HG03460 (cell line): ENCODE results near the gene GSE1.

ENCODE experiments used
- ATAC-seq: cut with Tn5 transposase; IDR thresholded peaks from one replicate; pipeline ENCODE4 v1.9.1; 2021; ENCODE audit not compliant: unreplicated experiment

The GSE1 gene

DNA sequence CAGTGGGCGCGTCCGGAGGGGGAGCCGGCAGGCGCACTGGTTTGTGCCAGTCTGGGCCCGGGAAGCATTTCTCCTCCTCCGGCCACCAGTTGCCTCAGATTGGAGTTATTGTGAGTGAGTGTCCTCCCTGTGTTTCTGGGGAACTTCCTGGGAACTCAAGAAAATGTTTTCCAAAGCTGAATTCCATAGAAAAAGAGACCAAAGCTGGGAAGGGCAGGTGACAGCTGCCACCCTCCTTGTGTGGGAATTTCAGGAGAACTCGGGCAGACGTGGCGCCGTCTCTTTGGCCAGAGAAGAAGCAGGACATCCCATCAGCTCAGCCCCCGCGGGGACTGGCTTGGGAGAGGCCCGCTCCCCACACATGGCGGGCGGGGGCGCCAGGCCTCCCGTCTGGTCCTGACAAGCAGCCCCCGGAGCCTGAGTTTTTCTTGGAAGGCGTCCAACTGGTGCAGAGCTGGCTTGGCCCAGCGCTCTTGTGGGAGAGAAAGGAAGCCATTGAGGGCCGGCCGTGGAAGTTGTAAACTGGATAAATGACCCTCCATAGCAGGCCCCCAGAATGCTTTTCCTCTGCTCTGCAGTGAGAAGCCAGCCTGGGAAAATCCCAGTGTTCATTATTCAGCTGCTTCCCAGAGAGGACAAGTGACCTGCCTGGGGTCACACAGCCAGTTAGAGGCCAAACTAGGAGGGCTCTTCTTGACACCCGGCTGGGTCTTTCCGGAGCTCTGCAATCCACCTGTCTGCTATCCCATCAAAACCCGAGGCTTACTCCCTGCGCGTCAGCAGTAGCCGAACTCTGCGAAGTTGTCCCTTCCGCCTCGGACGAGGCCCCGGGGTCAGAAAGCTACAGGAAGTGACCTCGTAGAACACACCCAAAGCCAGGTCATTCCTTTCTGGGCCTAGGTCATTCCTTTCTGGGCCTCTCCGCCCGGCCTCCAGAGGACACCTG is 39.2 kb upstream of the GSE1 start:
- ATAC-seq: no peak

DNA sequence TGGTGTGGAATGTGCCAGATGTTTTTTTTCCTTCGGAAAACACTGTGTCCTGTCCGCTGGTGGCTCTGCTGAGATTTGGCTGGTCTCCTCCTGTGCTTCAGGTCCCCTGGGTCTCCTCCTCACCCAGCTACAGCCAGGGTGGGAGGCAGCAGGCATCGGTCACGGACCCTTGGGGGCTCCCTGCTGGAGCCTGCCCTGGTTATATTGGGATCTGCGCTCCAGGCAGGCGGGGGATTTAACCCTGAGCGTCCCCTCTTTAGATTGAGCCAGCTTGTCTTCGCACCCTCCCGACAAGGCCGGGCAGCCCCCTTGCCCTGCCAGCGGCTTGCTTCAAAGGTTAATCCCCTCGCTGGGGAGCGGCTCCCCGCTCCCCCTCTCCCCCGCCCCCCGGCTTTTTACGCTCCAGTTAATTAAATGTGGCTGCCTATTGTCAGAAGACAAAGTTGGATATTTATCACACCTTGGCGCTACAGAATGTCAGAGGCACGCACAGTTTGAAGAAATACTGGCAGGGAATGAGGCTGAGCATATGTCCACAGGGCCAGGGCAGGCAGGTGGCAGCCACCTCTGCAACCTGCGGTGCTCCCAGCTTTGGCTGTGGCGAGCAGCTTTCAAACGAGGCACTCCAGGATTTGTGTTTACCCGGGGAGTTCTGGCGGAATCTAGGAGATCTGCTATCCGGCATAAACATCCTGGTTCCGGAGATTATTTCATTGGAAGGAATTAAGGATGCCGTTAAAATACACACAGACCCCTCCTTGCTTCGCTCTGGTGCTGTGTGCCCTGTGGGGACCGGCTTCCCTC is 38.2 kb upstream of the GSE1 start:
- no peak for ATAC-seq

GRCh38 chr16:85575920-85576319 is 37.2 kb upstream of the GSE1 start:
- ATAC-seq: no peak

DNA sequence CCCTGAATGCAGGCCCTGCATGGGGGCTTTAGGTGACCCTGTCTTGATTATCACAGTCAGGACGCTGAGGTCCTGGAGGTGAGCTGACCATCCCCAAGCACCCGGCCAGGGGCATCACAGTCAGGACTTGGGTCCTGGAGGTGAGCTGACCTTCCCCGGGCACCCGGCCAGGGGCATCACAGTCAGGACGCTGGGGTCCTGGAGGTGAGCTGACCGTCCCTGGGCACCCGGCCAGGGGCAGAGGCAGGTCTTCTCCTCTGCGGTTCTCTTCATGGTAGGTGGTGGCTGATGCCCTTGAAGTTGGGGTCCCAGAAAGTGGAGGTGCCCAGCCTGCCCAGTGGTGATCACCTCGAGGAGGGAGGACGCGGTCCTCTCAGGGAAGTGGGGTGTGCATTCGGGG is 36.2 kb upstream of the GSE1 start:
- no peak for ATAC-seq

- ATAC-seq: no peak
Measured at GRCh38 chr16:85577899-85578598, 35.1 kb upstream of the GSE1 start.

DNA sequence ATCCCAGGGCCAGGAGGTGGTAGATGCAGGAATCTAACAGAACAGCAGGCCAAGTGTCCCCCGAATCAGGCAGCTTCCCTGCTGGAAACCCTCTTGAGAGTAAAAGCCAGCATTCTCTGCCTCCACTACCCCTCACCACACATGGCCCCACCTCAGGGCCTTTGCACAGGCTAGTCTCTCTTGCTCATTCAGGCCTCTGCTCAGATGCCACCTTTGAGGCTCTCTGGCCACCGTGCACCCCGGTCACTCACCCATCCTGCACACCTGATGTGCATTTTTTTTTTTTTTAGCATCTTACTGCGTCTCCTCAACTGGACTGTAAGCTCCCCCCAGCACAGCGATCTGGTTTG is 34.5 kb upstream of the GSE1 start:
- ATAC-seq: no peak

- ATAC-seq: no peak
Measured at GRCh38 chr16:85579191-85579590, 33.9 kb upstream of the GSE1 start.

DNA sequence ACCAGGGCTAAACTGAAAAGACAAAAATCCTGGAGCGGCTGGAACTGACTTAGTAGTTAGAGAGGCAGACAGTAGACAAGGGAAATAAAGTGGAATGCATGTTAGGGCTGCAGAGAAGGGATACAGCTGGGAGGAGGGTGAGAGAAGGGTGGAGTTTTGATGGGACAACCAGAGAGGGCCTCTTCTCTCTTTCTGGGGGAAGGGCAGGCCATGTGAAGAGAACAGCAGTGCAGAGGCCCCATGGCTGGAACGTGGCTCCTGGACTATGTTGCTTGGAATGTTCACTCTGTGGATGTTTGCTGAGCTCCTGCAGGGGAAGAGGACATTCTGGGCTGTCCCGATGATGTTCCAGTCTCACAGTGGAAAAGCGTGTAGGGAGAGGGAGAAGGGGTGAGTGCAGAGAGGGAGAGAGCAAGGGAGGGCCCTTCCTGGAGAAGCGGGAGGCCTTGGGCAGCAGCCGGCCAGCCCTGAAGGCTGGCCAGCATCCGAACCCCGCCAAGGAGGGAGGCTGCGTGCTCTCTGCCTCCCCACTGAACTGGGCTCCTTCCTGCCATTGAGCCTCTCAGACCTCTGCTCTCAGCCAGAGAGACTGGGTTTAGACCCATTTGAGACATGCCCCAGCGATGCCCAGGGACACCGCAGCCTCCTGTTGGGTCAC is 33.1 kb upstream of the GSE1 start:
- ATAC-seq: no peak

DNA sequence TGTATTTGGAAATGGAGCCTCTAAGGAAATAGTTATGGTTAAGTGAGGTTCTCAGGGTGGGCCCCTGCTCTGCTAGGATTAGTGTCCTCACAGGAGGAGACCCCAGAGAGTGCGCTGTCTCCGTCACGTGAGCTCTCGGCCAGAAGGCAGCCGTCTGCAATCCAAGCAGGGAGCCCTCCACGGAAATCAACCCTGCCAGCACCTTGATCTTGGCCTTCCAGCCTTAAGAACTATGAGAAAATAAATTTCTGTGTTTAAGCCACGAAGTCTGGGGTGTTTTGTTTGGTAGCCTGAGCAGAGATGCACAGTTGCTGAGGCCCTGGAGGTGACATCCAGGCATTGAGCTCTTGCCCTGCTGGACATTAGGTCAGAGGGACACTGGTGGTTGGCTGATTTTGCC is 32.4 kb upstream of the GSE1 start:
- no peak for ATAC-seq

GRCh38 chr16:85582229-85582991 is 30.7 kb upstream of the GSE1 start:
- ATAC-seq: no peak

- ATAC-seq: no peak
Measured at GRCh38 chr16:85583491-85584181, 29.5 kb upstream of the GSE1 start.

- no peak for ATAC-seq
Measured at GRCh38 chr16:85584267-85584666, 28.9 kb upstream of the GSE1 start.

- no peak for ATAC-seq
Measured at GRCh38 chr16:85584819-85585282, 28.3 kb upstream of the GSE1 start.

DNA sequence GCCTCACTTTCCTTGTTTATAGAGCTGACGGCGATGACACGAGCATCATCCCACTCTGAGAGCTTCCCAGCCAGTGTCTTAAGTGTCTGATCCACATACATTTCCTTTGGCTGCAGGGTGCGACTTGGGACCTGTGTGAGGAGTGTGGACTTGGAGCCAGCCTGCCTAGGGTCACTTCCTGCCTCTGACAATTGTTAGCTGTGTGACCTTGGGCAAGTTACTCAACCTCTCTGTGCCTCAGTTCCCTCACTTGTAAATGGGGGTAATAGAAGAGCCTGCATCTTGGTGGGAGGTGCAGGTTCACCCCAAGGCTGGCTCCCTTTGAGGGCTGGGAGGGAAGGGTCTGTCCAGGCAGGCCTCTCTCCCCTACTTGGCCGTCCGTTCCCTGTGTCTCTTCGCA is 27.4 kb upstream of the GSE1 start:
- ATAC-seq: no peak

DNA sequence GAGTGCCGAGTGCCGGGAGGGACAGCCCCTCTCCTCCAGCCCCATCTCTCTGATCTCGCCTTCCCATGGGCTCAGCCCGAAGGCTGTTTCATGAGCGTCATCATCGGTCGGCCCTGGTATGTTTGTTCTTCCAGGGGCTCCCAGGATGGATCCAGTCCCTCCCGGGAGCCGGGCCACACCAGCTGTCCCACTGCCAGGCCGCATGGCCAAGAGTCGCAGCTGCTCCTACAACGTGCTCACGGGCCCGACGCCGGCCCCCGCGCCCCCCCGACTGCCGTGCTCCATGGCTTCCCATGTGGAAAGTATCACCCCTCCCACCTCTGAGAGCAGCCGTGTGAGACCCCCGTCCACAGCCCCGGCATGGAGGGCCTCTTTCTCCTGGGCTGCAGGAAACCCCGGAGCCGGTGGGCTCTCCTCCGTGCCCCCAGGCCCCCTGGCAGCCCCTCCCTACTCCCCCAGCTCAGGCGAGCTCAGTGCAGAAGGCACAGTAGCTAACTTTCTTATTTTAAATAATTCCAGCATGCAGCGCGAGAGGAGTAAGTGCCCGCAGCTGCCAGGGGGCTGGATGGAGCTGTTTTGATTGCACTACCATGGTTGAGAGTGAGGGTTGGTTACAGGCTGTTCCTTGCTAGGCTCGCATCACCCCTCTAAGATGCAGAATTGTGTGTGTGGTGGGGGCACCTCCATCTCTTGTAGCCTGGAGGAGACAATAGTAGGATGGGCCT is 26.6 kb upstream of the GSE1 start:
- no peak for ATAC-seq

DNA sequence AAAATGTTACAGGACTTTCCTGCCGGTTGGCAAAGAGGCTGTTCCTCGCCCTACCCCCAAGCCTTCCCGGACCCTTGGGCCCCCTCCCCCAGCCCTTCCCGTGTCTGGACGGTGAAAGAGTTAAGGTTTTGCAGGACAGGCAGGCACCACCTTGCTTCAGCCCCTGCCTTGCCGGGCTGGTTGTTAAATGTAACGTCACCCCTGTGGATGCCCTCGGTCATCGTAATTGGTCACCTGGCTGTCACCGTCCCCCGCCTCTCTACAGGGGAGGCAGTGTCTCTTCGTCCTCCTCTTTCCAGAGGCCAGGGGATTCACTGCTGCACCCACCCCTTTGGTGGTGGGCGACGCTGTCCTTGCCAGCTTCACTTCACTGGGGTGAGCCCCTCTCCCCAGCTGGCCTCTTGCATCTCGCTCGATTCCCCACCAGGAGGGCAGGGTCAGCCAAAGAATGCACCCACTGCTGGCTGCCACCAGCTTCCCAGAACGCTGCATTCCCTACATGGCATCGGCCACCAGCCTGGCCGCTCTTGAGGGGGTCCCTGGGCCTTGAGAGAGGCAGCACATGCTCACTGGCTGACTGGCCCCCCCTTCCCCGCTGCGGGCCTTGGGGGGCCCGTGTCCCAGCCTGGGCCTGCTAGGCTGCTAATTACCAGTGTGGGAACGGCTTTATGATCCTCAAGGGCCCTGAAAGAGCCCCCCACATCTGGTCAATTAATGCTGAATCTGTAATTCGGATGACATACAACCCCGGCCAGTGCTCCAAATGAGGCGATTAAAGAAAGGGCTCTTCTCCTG is 25.2 kb upstream of the GSE1 start:
- ATAC-seq: no peak

DNA sequence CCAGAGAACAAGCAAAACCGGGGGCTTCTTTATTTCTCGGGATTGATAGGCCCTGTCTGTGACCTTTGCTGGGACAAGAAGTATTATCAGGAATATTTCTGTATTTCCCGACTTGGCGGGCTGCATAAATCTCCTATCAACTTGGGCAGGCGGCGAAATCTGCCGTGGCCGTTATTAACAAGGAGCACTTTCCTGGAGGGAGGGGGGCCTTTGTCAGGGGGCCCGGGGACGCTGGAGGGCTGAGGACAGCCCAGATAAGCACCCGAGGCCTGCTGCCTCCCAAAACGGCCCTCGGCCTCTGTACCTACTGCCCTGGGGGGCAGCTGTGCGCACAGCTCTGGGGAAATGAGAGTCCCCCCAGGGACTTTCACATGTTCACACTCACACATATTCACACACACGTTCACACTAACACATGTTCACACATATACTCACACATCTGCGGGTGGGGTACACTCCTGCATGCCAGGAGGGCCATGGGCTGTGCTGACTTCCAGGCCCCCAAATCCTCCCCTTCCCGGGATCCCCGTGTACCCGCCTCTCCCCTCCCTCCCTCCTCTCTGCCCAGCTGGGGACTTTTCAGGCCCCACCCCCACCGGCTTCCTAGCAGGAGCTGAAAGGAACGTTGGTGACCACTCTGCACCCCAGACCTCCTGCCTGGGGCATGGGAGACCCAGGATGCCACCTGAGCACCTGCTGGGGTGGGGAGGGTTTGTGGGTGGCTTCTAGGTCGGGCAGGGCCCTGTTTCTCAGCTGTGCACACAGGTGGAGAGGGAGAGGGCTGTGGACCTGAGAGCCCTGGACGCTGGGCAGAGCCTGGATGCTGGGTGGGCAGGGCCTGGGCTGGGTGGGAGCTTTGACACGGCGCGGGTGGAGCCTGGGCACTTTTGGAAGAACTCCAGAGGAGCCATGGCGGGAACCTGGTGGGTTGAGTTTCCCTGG is 24.3 kb upstream of the GSE1 start:
- ATAC-seq: no peak
